ENCODE measurements around the gene APP. TPM values are rescaled to one million over a fixed set of nuclear protein-coding genes. Genes with fewer than 3 reads are reported as not detected.

Gene APP
- total RNA-seq, 2 donors from 2014 or later = 460 to 557 TPM

GRCh38 chr21:25911730-25912401 is 258.7 kb downstream of the APP start:
- Mint-ChIP-seq H3K36me3 (ENCODE audit: low read depth) (peaks cover 32% of the 10 kb centered on the region), H3K9me3 (no peaks in the 10 kb centered on the region), H3K27me3 (ENCODE audit: insufficient read depth) (no peaks in the 10 kb centered on the region), H3K27ac (no peak overlapping the region), H3K4me3 (no peak overlapping the region), H3K4me1 (peaks cover 16% of the 10 kb centered on the region)
- Histone ChIP-seq H3K4me3 (ENCODE audit: low read length) (no peak overlapping the region), H3K9ac (ENCODE audit: extremely low read depth, low read length, poor library complexity, severe bottlenecking) (no peak overlapping the region), H3K9me3 (ENCODE audit: control insufficient read depth, low read length) (peaks cover 3% of the 10 kb centered on the region), H3K27me3 (ENCODE audit: control insufficient read depth, insufficient read depth, low read length, poor library complexity, severe bottlenecking) (no peaks in the 10 kb centered on the region), H3K4me1 (ENCODE audit: control insufficient read depth, insufficient read depth, low read length) (no peaks in the 10 kb centered on the region), H3K27ac (ENCODE audit: low read depth, low read length) (no peak overlapping the region), H3K36me3 (ENCODE audit: control insufficient read depth, insufficient read depth, low read length) (peaks cover 53% of the 10 kb centered on the region)
- DNase-seq = no peak
- TF ChIP-seq CTCF (conservative IDR thresholded peaks at IDR 0.05) = no peak
- 93 to 94% methylated on average over 20 of the region's 20 CpGs for WGBS, 2 experiments (ENCODE audit: insufficient coverage in 1 of 2, insufficient read length in 1 of 2)

GRCh38 chr21:25910809-25911208 is 259.8 kb downstream of the APP start:
- H3K36me3 Mint-ChIP-seq (ENCODE audit: low read depth) = peaks cover 39% of the 10 kb centered on the region
- no peak overlapping the region for H3K27ac Mint-ChIP-seq
- 92 to 100% methylated on average over 1 of the region's 1 CpG for WGBS, 2 experiments (ENCODE audit: insufficient coverage in 1 of 2, insufficient read length in 1 of 2)
- no peak overlapping the region for H3K4me3 Mint-ChIP-seq
- no peaks in the 10 kb centered on the region for H3K9me3 ChIP-seq (ENCODE audit: control insufficient read depth, low read length)
- H3K27ac ChIP-seq (ENCODE audit: low read depth, low read length) = no peak overlapping the region
- no peak for DNase-seq
- H3K4me3 ChIP-seq (ENCODE audit: low read length) = no peak overlapping the region
- H3K36me3 ChIP-seq (ENCODE audit: control insufficient read depth, insufficient read depth, low read length) = peaks cover 57% of the 10 kb centered on the region
- no peaks in the 10 kb centered on the region for H3K27me3 ChIP-seq (ENCODE audit: control insufficient read depth, insufficient read depth, low read length, poor library complexity, severe bottlenecking)
- no peak overlapping the region for H3K9ac ChIP-seq (ENCODE audit: extremely low read depth, low read length, poor library complexity, severe bottlenecking)
- no peaks in the 10 kb centered on the region for H3K9me3 Mint-ChIP-seq
- H3K27me3 Mint-ChIP-seq (ENCODE audit: insufficient read depth) = no peaks in the 10 kb centered on the region
- peaks cover 2% of the 10 kb centered on the region for H3K4me1 ChIP-seq (ENCODE audit: control insufficient read depth, insufficient read depth, low read length)
- no peak for TF ChIP-seq CTCF (conservative IDR thresholded peaks at IDR 0.05)
- peaks cover 17% of the 10 kb centered on the region for H3K4me1 Mint-ChIP-seq

GRCh38 chr21:25909341-25909740 is 261.2 kb downstream of the APP start:
- Histone ChIP-seq H3K27ac (ENCODE audit: low read depth, low read length) (no peak overlapping the region), H3K4me3 (ENCODE audit: low read length) (no peak overlapping the region), H3K9ac (ENCODE audit: extremely low read depth, low read length, poor library complexity, severe bottlenecking) (no peak overlapping the region), H3K4me1 (ENCODE audit: control insufficient read depth, insufficient read depth, low read length) (peaks cover 7% of the 10 kb centered on the region), H3K27me3 (ENCODE audit: control insufficient read depth, insufficient read depth, low read length, poor library complexity, severe bottlenecking) (no peaks in the 10 kb centered on the region), H3K36me3 (ENCODE audit: control insufficient read depth, insufficient read depth, low read length) (peaks cover 67% of the 10 kb centered on the region), H3K9me3 (ENCODE audit: control insufficient read depth, low read length) (no peaks in the 10 kb centered on the region)
- Mint-ChIP-seq H3K4me3 (no peak overlapping the region), H3K4me1 (peaks cover 14% of the 10 kb centered on the region), H3K27ac (no peak overlapping the region), H3K9me3 (no peaks in the 10 kb centered on the region), H3K27me3 (ENCODE audit: insufficient read depth) (no peaks in the 10 kb centered on the region), H3K36me3 (ENCODE audit: low read depth) (peaks cover 52% of the 10 kb centered on the region)
- DNase-seq = no peak
- no peak for TF ChIP-seq CTCF (conservative IDR thresholded peaks at IDR 0.05)
- 98 to 100% methylated on average over 5 of the region's 5 CpGs for WGBS, 2 experiments (ENCODE audit: insufficient coverage in 1 of 2, insufficient read length in 1 of 2)

Measured in endodermal cell (in vitro differentiated cells).